ENCODE data around the gene SETDB2.

The SETDB2 gene

DNA sequence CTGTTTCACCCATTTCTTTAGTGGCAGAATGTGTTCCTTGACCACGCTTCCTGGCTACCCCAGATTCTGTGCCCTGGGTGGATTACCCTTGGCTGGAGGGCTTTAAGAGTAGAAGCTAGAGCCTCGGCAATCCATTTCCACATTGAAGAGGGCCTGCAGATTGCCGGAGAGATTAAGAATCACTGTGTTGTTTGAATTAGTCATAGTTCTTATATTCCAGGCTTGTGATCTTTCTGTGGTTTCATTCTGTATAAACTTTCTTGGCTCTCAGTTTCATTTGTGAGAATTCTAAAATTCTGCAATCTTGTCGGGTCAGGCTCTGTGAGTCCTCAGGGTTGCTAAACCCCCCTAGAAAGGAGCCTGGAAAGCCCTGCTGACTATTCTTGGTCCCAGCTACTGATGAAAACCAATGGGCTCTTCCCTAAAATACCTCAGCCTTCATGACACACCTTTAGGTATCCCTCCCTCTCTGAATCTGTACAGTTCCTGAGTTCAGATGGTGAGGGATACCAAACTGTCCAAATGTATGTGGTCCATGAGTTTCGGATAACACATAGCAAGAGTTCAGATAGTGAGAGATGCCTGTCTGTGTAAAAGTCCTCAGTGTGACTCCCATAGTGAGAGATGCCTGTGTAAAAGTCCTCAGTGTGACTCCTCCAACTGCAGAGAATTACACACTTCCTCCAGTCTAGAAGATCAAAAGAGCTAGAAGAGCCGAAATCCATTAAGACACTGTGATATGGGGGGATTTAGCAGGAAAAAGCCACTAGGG lies 56.0 kb downstream of the SETDB2 start:
- TF ChIP-seq, protein P1, sequence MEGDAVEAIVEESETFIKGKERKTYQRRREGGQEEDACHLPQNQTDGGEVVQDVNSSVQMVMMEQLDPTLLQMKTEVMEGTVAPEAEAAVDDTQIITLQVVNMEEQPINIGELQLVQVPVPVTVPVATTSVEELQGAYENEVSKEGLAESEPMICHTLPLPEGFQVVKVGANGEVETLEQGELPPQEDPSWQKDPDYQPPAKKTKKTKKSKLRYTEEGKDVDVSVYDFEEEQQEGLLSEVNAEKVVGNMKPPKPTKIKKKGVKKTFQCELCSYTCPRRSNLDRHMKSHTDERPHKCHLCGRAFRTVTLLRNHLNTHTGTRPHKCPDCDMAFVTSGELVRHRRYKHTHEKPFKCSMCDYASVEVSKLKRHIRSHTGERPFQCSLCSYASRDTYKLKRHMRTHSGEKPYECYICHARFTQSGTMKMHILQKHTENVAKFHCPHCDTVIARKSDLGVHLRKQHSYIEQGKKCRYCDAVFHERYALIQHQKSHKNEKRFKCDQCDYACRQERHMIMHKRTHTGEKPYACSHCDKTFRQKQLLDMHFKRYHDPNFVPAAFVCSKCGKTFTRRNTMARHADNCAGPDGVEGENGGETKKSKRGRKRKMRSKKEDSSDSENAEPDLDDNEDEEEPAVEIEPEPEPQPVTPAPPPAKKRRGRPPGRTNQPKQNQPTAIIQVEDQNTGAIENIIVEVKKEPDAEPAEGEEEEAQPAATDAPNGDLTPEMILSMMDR (IDR thresholded peaks at IDR 0.05), result no peak

DNA sequence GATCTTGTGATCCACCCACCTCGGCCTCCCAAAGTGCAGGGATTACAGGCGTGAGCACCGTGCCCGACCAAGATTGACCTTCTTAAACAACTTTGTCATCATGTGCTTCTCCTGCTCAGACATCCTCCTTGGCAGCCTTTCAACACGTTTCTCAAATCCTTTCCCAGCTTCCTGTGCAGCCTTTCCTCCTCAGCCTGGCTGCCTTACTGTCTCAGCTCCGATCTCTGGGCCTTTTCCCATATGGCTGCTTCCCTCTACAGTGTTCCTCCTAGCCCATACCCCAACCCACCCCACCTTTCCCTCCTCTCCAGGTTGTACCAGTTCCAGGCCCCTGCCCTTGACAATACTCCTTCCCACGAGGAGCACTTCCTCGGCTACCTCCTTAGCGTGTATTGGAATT lies 58.9 kb downstream of the SETDB2 start:
- TF ChIP-seq, protein P1 (IDR thresholded peaks at IDR 0.05), result no peak

DNA sequence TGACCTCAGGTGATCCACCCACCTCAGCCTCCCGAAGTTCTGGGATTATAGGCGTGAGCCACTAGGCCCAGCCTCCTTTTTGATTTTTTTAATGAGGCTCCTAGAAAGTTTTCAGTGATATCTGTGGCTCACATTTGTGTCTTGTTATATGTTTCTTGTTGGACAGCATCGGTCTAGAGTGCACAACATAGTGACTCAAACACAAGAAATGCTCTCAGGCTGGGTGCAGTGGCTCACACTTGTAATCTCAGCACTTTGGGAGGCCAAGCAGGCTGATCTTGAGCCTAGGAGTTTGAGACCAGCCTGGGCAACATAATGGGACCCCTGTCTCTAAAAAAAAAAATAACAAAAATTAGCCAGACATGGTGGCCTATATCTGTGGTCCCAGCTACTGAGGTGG lies 59.9 kb downstream of the SETDB2 start:
- TF ChIP-seq, protein P1 (IDR thresholded peaks at IDR 0.05), result no peak

DNA sequence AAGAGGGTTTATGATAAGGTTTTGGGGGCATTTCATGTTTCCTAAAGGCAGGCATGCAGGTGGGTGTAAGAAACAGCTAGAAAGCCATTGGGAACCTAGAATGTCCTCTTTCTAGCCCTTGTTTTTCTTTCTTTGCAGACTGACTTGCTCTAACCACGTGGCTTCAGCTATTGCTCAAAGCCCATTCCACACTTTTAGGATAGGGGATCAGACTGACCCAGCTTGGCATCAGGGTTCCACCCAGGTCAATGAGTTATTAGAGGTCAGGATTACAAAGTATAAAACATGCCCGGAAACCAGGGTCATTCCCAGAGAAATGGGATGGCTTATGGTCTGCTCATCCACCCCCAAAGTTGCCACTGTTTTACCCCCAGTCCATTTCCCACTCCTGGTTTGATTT lies 68.5 kb downstream of the SETDB2 start:
- TF ChIP-seq, protein P1 (IDR thresholded peaks at IDR 0.05), result no peak

DNA sequence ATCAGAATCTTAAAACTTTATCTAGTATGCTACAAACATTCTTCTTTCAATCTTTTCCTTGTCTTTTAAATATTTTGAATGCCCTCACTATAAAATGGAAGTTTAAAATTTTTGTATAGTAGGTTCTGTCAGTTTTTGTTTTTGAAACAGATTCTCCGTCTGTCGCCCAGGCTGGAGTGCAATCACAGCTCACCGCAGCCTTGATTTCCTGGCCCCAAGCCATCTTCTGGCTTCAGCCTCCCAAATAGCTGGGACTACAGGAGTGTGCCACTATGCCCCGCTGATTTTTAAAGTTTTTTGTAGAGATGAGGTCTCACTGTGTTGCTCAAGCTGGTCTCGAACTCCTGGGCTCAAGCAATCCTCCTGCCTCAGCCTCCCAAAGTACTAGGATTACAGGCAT lies 72.4 kb downstream of the SETDB2 start:
- TF ChIP-seq, protein P1 (IDR thresholded peaks at IDR 0.05), result no peak

DNA sequence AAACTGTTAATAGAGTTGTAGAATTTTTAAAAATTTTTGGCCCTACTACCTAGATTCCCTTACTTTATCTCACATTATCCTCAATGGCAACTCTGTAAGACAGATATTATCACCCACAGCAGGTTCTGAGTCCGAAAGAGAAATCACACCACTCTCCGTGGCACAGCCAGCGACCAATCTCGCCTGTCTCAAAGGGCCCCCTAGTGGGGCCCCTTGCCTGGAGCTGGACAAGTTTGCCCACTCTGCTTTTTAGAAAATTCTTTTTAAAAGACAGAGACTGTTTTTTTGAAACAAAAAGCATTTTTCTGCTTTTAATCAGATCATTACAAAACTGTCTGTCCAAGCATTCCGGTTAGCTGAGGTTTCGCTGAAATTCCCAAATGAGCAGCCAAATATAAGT lies 73.4 kb downstream of the SETDB2 start:
- TF ChIP-seq, protein P1 (IDR thresholded peaks at IDR 0.05), result peak; percentile 13; the same call in 1 of the 2 replicates

DNA sequence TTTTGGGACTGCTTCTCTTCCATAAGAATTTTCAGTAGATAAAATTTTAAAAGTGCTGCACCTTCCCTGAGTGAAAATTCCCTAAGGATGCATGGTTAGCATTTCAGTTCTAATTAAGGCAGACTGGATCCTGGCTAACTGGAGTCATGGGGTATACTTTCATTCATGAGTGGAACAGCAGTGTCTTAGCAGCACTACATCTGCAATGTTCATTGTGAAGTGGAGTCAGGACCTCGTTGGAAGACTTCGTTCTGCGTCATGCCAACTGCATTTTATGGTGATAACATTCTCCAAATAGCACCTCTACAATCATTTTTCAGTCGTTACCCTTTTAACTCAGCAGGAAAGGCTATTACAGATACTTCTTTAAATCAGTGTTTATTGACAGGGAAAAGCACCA lies 77.2 kb downstream of the SETDB2 start:
- TF ChIP-seq, protein P1 (IDR thresholded peaks at IDR 0.05), result no peak
